RWPE1 (cell line): ENCODE results near the gene CRYBG2.
A peak's percentile ranks its signal among the peaks of the same experiment; 100 is the strongest.
"Not testable (repeated sequence)": the region's sequence is repeated elsewhere in the genome, so short reads cannot be mapped to it uniquely, and the experiment has no call there.

Experiments
- CTCF ChIA-PET: fragments of 350-600 bp; sonication (Branson Sonifier 250); formaldehyde crosslinking; extraction: SDS; loops from one replicate; lab custom pipeline; 2021; lab: Yijun Ruan, JAX
- POLR2A ChIA-PET: fragments of 400-600 bp; formaldehyde crosslinking; extraction: SDS; loops from one replicate; lab custom pipeline; 2020; ENCODE audit warnings: antibody characterized with exemption; ENCODE audit not compliant: low non-redundant PET; lab: Yijun Ruan, JAX
- DNase-seq: peaks from one replicate; pipeline ENCODE4 v3.0.0; 2012; ENCODE audit warnings: low spot score
- H3K27ac ChIP-seq: fragments of 450-650 bp; 2 replicates; pipeline ENCODE4 v1.5.1; 2017
- CTCF ChIP-seq: fragments of 450-650 bp; conservative IDR thresholded peaks from 2 replicates; pipeline ENCODE4 v1.5.1; 2017; ENCODE audit warnings: low read depth, mild to moderate bottlenecking

The CRYBG2 gene

GRCh38 chr1:26297791-26298124 lies 56.2 kb downstream of the CRYBG2 start:
- ChIA-PET POLR2A (no interaction called here), CTCF (interaction anchor here (1.1 to 2.3 kb wide), 3 partner anchors 12 to 133 kb away, joined by 3 to 10 read pairs (median 9); no protein-coding TSS in a partner anchor)
- no peak for DNase-seq
- peak overlapping the region; percentile 67 for H3K27ac ChIP-seq
- TF ChIP-seq CTCF, result no peak

DNA sequence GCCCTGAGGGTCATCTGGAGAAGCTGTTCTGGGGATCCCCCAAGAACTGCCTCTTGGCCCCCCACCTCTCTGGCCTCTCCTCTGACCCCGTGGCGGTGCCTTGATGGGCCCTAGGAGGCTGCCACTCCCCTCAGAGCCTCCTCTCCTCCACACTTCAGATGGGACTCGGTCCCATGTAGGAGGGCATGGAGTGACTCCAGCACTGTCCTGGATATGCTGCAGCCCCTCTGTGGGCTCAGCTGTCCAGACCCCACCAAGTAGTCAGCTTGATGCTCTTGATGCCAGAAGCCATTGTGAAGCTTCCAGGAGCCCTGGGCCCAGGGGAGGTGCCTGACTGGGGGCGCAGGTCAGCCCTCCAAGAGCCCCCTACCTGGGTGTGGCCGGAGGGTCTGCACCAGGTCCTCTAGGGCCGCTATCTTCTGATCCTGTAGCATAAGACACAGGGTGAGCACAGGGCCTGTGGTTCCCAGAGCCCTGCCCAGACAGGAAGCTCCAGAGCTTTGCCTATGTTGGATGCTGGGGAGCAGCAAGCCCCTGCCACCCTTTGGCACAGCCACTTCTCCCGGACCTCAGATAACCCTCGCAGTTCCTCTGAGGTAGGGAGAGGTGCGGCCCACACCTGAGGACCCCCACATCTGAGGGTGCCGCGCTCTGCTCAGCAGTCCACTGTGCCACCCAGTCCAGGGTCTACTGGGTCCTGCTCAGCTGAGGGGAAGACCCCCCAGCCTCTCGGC lies 56.7 kb downstream of the CRYBG2 start:
- POLR2A ChIA-PET, result no interaction called here
- CTCF ChIA-PET, result interaction anchor here (0.7 to 2.3 kb wide), 3 partner anchors 11 to 134 kb away, joined by 4 to 10 read pairs (median 9); no protein-coding TSS in a partner anchor
- no peak for DNase-seq
- H3K27ac ChIP-seq, result peak overlapping the region; percentile 67
- no peak for TF ChIP-seq CTCF

DNA sequence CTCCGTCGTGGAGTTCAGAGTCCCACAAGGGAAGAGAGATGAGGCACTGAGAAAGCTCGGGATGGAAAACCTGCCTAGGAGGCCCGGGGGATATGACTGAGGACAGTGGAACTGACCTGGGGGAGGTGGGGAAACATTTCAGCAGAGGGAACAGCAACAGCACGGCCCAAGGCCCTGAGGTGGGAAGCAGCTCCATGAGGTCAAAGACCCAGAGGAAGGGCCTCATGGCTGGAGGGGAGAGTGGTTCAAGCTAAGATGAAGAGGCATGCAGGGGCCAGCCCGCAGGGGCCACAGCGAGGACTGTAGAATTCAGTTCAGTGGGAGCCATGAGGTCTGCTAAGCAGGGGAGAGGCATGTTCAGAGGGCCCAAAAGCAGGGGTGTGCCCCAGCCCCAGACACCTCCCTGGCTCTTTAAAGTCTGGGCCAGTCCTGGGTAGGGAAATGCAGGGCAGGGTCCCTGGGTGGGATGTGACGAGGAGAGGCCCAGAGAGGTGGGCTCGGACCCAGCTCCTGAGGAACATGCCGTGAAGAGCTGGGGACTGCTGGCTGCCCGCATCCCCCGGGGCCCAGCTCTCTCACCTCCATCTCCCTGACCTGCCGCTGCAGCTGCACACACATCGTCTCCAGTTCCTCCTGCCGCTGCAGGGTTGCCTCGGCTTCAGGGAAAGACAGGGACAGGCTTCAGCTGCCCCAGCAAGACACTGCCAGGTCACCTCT lies 57.4 kb downstream of the CRYBG2 start:
- no peak for DNase-seq
- TF ChIP-seq CTCF, result no peak
- H3K27ac ChIP-seq, result peak overlapping the region; percentile 18; the same call in 1 of the 2 replicates
- POLR2A ChIA-PET, result no interaction called here
- CTCF ChIA-PET, result interaction anchor here (0.7 to 2.3 kb wide), 3 partner anchors 10 to 133 kb away, joined by 4 to 10 read pairs (median 9); no protein-coding TSS in a partner anchor

GRCh38 chr1:26295194-26296138 lies 58.5 kb downstream of the CRYBG2 start:
- POLR2A ChIA-PET, result no interaction called here
- H3K27ac ChIP-seq, result peak overlapping the region; percentile 18; the same call in 1 of the 2 replicates
- TF ChIP-seq CTCF, result no peak
- CTCF ChIA-PET, result interaction anchor here (2.2 to 2.3 kb wide), 2 partner anchors 9 to 26 kb away, joined by 9 to 10 read pairs; no protein-coding TSS in a partner anchor
- no peak for DNase-seq

- H3K27ac ChIP-seq, result peak overlapping the region; percentile 13
- DNase-seq, result no peak
- TF ChIP-seq CTCF, result no peak
- ChIA-PET CTCF (interaction anchor here (0.6 kb wide), 1 partner anchor 1777 kb away, joined by 3 read pairs; no protein-coding TSS in a partner anchor), POLR2A (no interaction called here)
Observed at GRCh38 chr1:26293911-26294463, 59.9 kb downstream of the CRYBG2 start.

DNA sequence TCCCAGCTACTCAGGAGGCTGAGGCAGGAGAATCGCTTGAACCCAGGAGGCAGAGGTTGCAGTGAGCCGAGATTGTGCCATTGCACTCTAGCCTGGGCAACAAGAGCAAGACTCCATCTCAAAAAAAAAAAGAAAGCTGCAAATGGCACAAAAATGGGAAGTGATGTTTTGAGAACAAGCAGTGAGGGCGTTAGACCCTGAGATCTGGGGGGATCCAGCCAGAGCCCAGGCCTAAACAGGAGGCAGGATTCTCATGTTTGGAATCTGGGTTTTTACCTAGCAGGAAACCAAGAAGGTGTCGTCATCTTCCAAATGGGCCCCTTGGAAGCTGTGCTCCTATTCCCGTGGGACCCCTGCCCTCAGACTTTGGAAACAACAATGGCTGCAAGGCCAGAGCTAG lies 61.2 kb downstream of the CRYBG2 start:
- H3K27ac ChIP-seq, CTCF ChIA-PET, DNase-seq, POLR2A ChIA-PET: not testable (repeated sequence)
